HCT116 (cell line): ENCODE measurements around the gene TPK1. TPM values are rescaled to one million over a fixed set of nuclear protein-coding genes. Genes with fewer than 3 reads are reported as not detected.

Experiments used
- ATAC-seq: fragments of 200-7000 bp; cut with Tn5 transposase; 2 replicates; pipeline ENCODE4 v1.9.1; 2020; ENCODE audit warnings: mild to moderate bottlenecking, moderate library complexity
- BruUV-seq: library from RNA; stranded (reverse); fragments of 400-500 nt; replicated peaks from 2 replicates; lab custom pipeline; 2021; lab: Mats Ljungman, UMichigan
- CTCF ChIA-PET: fragments of 300-600 bp; sonication (Branson Sonifier 250); formaldehyde crosslinking; loops from one replicate; lab custom pipeline; 2021; ENCODE audit warnings: antibody characterized with exemption; lab: Charles Lee
- POLR2A ChIA-PET: fragments of 300-600, 350-600 bp; sonication (Branson Sonifier 250); formaldehyde crosslinking; loops from one replicate; lab custom pipeline; 2021; ENCODE audit warnings: antibody characterized with exemption; lab: Charles Lee
- RAD21 ChIA-PET, 2 experiments: fragments of 300-600 bp; sonication (Branson Sonifier 250); formaldehyde crosslinking; loops; one replicate each; lab custom pipeline; 2023; ENCODE audit warnings: low total read pairs in 2 of 2; ENCODE audit not compliant: uncharacterized antibody in 2 of 2, unreplicated experiment in 2 of 2, low non-redundant PET in 1 of 2; lab: Charles Lee
- DNase-seq: peaks from one replicate; pipeline ENCODE4 v3.0.0-alpha.2; 2010; ENCODE audit warnings: low read depth, low spot score
- H2AFZ ChIP-seq: fragments of 200-600 bp; shearing (Covaris generic), sonication (generic); 2 replicates; pipeline ENCODE4 v1.6.1; 2017; ENCODE audit warnings: low read depth, mixed run types, mixed read lengths, antibody characterized with exemption, low read length; ENCODE audit not compliant: poor library complexity, severe bottlenecking
- H3K27ac ChIP-seq: 2 replicates; pipeline ENCODE4 v1.5.1; 2012; ENCODE audit warnings: low read depth, low read length
- H3K27me3 ChIP-seq: fragments of 200-600 bp; sonication (generic); 2 replicates; pipeline ENCODE4 v1.6.1; 2016; ENCODE audit warnings: mixed run types, low read length, mixed read lengths; ENCODE audit not compliant: insufficient read depth
- H3K36me3 ChIP-seq, 2 experiments: fragments of 200-500 bp in 1 of 2; fragments of 200-600 bp in 1 of 2; sonication (Bioruptor generic) in 1 of 2; sonication (generic) in 1 of 2; 2 replicates each; pipeline versions ENCODE4 v1.5.1 to v1.6.1; 2014 to 2016; ENCODE audit warnings: low read length in 2 of 2, inconsistent platforms in 1 of 2, mixed read lengths in 1 of 2, mixed run types in 1 of 2; ENCODE audit not compliant: insufficient read depth in 2 of 2, control insufficient read depth in 1 of 2
- H3K4me1 ChIP-seq, 2 experiments: fragments of 200-600 bp in 1 of 2; sonication (generic) in 1 of 2; 2 replicates each; pipeline versions ENCODE4 v1.5.1 to v1.6.1; 2012 to 2017; ENCODE audit warnings: low read length in 2 of 2, inconsistent platforms in 1 of 2, mild to moderate bottlenecking in 1 of 2, mixed read lengths in 1 of 2, mixed run types in 1 of 2, moderate library complexity in 1 of 2; ENCODE audit not compliant: insufficient read depth in 2 of 2, control insufficient read depth in 1 of 2
- H3K4me2 ChIP-seq: fragments of 200-600 bp; sonication (generic); 2 replicates; pipeline ENCODE4 v1.6.1; 2017; ENCODE audit warnings: mixed run types, low read length, mixed read lengths
- H3K4me3 ChIP-seq, 2 experiments: fragments of 200-600 bp in 1 of 2; sonication (generic) in 1 of 2; replicated peaks in 1 of 2; 2 replicates each; pipeline ENCODE4 v1.5.1; 2011 to 2016; ENCODE audit warnings: low read length in 2 of 2, control low read depth in 1 of 2, low read depth in 1 of 2, mild to moderate bottlenecking in 1 of 2, mixed read lengths in 1 of 2, mixed run types in 1 of 2
- H3K79me2 ChIP-seq: fragments of 200-600 bp; sonication (generic); 2 replicates; pipeline ENCODE4 v1.6.1; 2017; ENCODE audit warnings: mild to moderate bottlenecking, mixed run types, low read length, moderate library complexity, mixed read lengths; ENCODE audit not compliant: insufficient read depth
- H3K9ac ChIP-seq: fragments of 200-600 bp; sonication (generic); 2 replicates; pipeline ENCODE4 v1.6.1; 2016; ENCODE audit warnings: low read length, mixed read lengths
- H3K9me2 ChIP-seq: fragments of 200-600 bp; sonication (generic), shearing (Covaris generic); 2 replicates; pipeline ENCODE4 v1.6.1; 2017; ENCODE audit warnings: mixed run types, mild to moderate bottlenecking, moderate library complexity; ENCODE audit not compliant: insufficient read depth
- H3K9me3 ChIP-seq, 2 experiments: fragments of 200-500 bp in 1 of 2; fragments of 200-600 bp in 1 of 2; sonication (Bioruptor generic) in 1 of 2; sonication (generic) in 1 of 2; 2 replicates each; pipeline ENCODE4 v1.6.1; 2014 to 2017; ENCODE audit warnings: low read length in 2 of 2, mixed read lengths in 2 of 2, inconsistent platforms in 1 of 2, low read depth in 1 of 2, mild to moderate bottlenecking in 1 of 2, mixed run types in 1 of 2, moderate library complexity in 1 of 2; ENCODE audit not compliant: control insufficient read depth in 1 of 2, insufficient read depth in 1 of 2
- H4K20me1 ChIP-seq: fragments of 200-600 bp; sonication (generic), shearing (Covaris generic); 2 replicates; pipeline ENCODE4 v1.6.1; 2017; ENCODE audit warnings: mixed run types, mild to moderate bottlenecking, moderate library complexity; ENCODE audit not compliant: insufficient read depth
- CEBPB ChIP-seq: IDR thresholded peaks from 2 replicates; pipeline ENCODE4 v1.6.1; 2012; ENCODE audit warnings: low read depth
- EZH2 ChIP-seq: fragments of 200-600 bp; sonication (generic); IDR thresholded peaks from 2 replicates; pipeline ENCODE4 v1.6.1; 2017; ENCODE audit warnings: antibody characterized with exemption, mixed run types
- EZH2phosphoT487 ChIP-seq: fragments of 200-600 bp; IDR thresholded peaks from 2 replicates; pipeline ENCODE4 v1.6.1; 2018; ENCODE audit warnings: antibody characterized with exemption, borderline replicate concordance
- SIN3A ChIP-seq: IDR thresholded peaks from 2 replicates; pipeline ENCODE4 v1.6.1; 2012; ENCODE audit warnings: low read depth
- SRF ChIP-seq: IDR thresholded peaks from 2 replicates; pipeline ENCODE4 v1.6.1; 2012; ENCODE audit warnings: low read depth
- TCF7L2 ChIP-seq: IDR thresholded peaks from 2 replicates; pipeline ENCODE4 v1.7.0; 2011; ENCODE audit warnings: borderline replicate concordance, inconsistent platforms; ENCODE audit not compliant: insufficient read depth, insufficient read length; ENCODE audit errors: extremely low read depth
- intact Hi-C: fragments of 100-400 bp; cut with micrococcal nuclease; formaldehyde crosslinking; loops from 2 replicates; pipeline ENCODE4 v1.10.0; 2022
- total RNA-seq: library from RNA; stranded (reverse); gene quantifications from one replicate; pipeline ENCODE4 v1.2.1, GENCODE V29; 2021; ENCODE audit not compliant: unreplicated experiment
- TF ChIP-seq, protein P1 (sequence below): IDR thresholded peaks from 2 replicates; pipeline ENCODE4 v1.6.1; 2012
- TF ChIP-seq, protein P2 (sequence below): IDR thresholded peaks from 2 replicates; pipeline ENCODE4 v1.6.1; 2011; ENCODE audit warnings: mild to moderate bottlenecking, low read length, moderate library complexity; ENCODE audit not compliant: insufficient replicate concordance; ENCODE audit errors: extremely low read depth

TPK1 gene
- total RNA-seq, 1 experiment from 2014 or later: 5.4 TPM

DNA sequence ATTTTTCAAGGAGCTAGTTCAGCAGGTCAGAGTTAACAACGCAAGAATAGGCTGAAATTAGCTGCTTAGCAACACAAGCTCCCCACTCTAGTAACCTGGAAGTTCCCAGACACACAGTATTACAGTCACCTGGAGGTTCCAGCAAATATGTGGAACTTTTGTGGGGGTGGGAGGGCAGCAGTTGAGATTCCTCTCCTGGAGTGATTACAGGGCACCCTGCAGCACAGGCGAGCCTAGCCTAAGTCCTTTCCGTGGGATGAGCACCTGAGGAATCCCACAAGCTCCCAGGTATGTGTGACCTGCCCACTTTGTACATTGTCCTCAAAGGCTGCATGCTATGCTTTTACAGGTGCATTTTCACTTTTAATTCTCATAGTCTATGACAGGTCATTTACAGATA is 13.6 kb downstream of the TPK1 start:
- Histone ChIP-seq H3K27me3 (no peaks in the 10 kb centered on the region), H4K20me1 (no peaks in the 10 kb centered on the region), H3K9me2 (no peaks in the 10 kb centered on the region), H3K4me2 (no peak overlapping the region), H3K79me2 (no peaks in the 10 kb centered on the region), H3K4me3 (no peak overlapping the region), H3K9ac (no peak overlapping the region), H3K9me3 (no peaks in the 10 kb centered on the region), H3K27ac (no peak overlapping the region), H2AFZ (no peak overlapping the region), H3K4me1 (peaks cover 5 to 16% of the 10 kb centered on the region in 2 experiments; a peak in 3 of 4 replicates), H3K36me3 (no peaks in the 10 kb centered on the region)
- ChIA-PET RAD21 (no interaction called here), POLR2A (no interaction called here), CTCF (no interaction called here)
- BruUV-seq: no TSS peak
- no peak for TF ChIP-seq TCF7L2
- no peak for TF ChIP-seq EZH2
- no peak for TF ChIP-seq EZH2phosphoT487
- TF ChIP-seq, protein P1, sequence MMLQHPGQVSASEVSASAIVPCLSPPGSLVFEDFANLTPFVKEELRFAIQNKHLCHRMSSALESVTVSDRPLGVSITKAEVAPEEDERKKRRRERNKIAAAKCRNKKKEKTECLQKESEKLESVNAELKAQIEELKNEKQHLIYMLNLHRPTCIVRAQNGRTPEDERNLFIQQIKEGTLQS: no peak
- no peak for TF ChIP-seq SIN3A
- TF ChIP-seq, protein P2, sequence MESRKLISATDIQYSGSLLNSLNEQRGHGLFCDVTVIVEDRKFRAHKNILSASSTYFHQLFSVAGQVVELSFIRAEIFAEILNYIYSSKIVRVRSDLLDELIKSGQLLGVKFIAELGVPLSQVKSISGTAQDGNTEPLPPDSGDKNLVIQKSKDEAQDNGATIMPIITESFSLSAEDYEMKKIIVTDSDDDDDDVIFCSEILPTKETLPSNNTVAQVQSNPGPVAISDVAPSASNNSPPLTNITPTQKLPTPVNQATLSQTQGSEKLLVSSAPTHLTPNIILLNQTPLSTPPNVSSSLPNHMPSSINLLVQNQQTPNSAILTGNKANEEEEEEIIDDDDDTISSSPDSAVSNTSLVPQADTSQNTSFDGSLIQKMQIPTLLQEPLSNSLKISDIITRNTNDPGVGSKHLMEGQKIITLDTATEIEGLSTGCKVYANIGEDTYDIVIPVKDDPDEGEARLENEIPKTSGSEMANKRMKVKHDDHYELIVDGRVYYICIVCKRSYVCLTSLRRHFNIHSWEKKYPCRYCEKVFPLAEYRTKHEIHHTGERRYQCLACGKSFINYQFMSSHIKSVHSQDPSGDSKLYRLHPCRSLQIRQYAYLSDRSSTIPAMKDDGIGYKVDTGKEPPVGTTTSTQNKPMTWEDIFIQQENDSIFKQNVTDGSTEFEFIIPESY: no peak
- TF ChIP-seq SRF: no peak
- ATAC-seq (no peak), DNase-seq (no peak)
- intact Hi-C loops: no loop called here

DNA sequence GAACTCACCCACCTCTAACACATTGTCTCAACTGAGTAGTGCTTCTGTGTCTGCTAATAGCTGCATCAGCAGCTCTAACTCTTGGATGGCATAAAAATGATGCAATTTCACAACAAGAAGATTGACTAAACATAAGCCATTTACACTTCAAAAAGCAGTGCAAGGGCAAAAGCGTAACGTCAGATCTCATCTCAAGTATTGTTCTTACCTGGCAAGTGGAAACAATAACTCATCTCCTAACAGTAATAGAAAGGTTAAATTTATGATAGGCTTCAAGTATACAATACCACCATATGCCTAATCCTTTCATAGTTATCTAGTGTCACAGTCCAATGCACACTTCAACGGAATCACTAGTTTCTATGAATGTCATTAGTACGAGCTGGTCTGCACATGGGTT is 14.8 kb downstream of the TPK1 start:
- Histone ChIP-seq H3K27ac (no peak overlapping the region), H3K4me3 (no peak overlapping the region), H3K9me3 (no peaks in the 10 kb centered on the region), H3K36me3 (no peaks in the 10 kb centered on the region), H4K20me1 (no peaks in the 10 kb centered on the region), H3K27me3 (no peaks in the 10 kb centered on the region)
- POLR2A ChIA-PET: no interaction called here
- ATAC-seq: no peak
- no peak for TF ChIP-seq CEBPB
- TF ChIP-seq, all 23 proteins: peak for 0
- ChIA-PET CTCF (no interaction called here), RAD21 (no interaction called here)
- Histone ChIP-seq H3K9ac (no peak overlapping the region), H3K4me1 (peaks cover 5 to 16% of the 10 kb centered on the region in 2 experiments; a peak in 3 of 4 replicates), H3K4me2 (no peak overlapping the region), H2AFZ (no peak overlapping the region), H3K79me2 (no peaks in the 10 kb centered on the region), H3K9me2 (no peaks in the 10 kb centered on the region)
- DNase-seq: no peak
- intact Hi-C loops: no loop called here
- BruUV-seq: no TSS peak
